Liver (tissue), 9 donors: ENCODE data around the gene TNFSF12. TPM values are rescaled to one million over a fixed set of nuclear protein-coding genes. Genes with fewer than 3 reads are reported as not detected.

ENCODE experiments used
- DNase-seq: peaks from one replicate; pipeline ENCODE4 v3.0.0-alpha.2; 2017; ENCODE audit warnings: low spot score
- H3K27ac ChIP-seq, 2 donors: one replicate each; pipeline ENCODE4 v1.7.0; 2013; ENCODE audit warnings: inconsistent platforms in 2 of 2, low read length in 2 of 2, control low read depth in 1 of 2, low read depth in 1 of 2, mild to moderate bottlenecking in 1 of 2
- H3K27me3 ChIP-seq, 4 donors: one replicate each; pipeline versions ENCODE4 v1.6.1 to v1.7.0; 2013; ENCODE audit warnings: low read length in 3 of 4, inconsistent platforms in 1 of 4, mild to moderate bottlenecking in 1 of 4, moderate library complexity in 1 of 4; ENCODE audit not compliant: control insufficient read depth in 4 of 4, insufficient read depth in 4 of 4
- H3K36me3 ChIP-seq, 4 donors: one replicate each; pipeline versions ENCODE4 v1.6.1 to v1.7.0; 2013; ENCODE audit warnings: low read length in 3 of 4, mild to moderate bottlenecking in 3 of 4, low read depth in 1 of 4, moderate library complexity in 1 of 4; ENCODE audit not compliant: control insufficient read depth in 4 of 4, insufficient read depth in 3 of 4
- H3K4me1 ChIP-seq, 4 donors: one replicate each; pipeline versions ENCODE4 v1.6.1 to v1.7.0; 2013; ENCODE audit warnings: low read length in 3 of 4, mild to moderate bottlenecking in 3 of 4, moderate library complexity in 1 of 4; ENCODE audit not compliant: control insufficient read depth in 4 of 4, insufficient read depth in 4 of 4
- H3K4me3 ChIP-seq, 3 donors: one replicate each; pipeline versions ENCODE4 v1.6.1 to v1.7.0; 2013; ENCODE audit warnings: low read length in 3 of 3, control low read depth in 1 of 3, low read depth in 1 of 3, mild to moderate bottlenecking in 1 of 3
- H3K9ac ChIP-seq, 2 donors: one replicate each; pipeline ENCODE4 v1.7.0; 2013; ENCODE audit warnings: low read length in 2 of 2, mild to moderate bottlenecking in 2 of 2, moderate library complexity in 2 of 2, control low read depth in 1 of 2, low read depth in 1 of 2
- H3K9me3 ChIP-seq, 4 donors: one replicate each; pipeline versions ENCODE4 v1.6.1 to v1.7.0; 2013; ENCODE audit warnings: low read length in 3 of 4; ENCODE audit not compliant: control insufficient read depth in 4 of 4
- EGR1 ChIP-seq, 2 donors: IDR thresholded peaks; 2 replicates each; pipeline ENCODE4 v1.6.1; 2016 to 2018; ENCODE audit warnings: antibody characterized with exemption in 2 of 2, low read depth in 2 of 2
- FOXA1 ChIP-seq: IDR thresholded peaks from 2 replicates; pipeline ENCODE4 v1.6.1; 2016; ENCODE audit warnings: antibody characterized with exemption
- FOXA2 ChIP-seq: IDR thresholded peaks from 2 replicates; pipeline ENCODE4 v1.6.1; 2016; ENCODE audit warnings: antibody characterized with exemption
- GABPA ChIP-seq, 2 donors: IDR thresholded peaks in 1 of 2; conservative IDR thresholded peaks in 1 of 2; 2 replicates each; pipeline ENCODE4 v1.6.1; 2016; ENCODE audit warnings: antibody characterized with exemption in 2 of 2, mild to moderate bottlenecking in 1 of 2, moderate library complexity in 1 of 2
- HNF4A ChIP-seq, 2 donors: conservative IDR thresholded peaks; 2 replicates each; pipeline ENCODE4 v1.6.1; 2016; ENCODE audit warnings: antibody characterized with exemption in 2 of 2, mild to moderate bottlenecking in 2 of 2
- HNF4G ChIP-seq: IDR thresholded peaks from 2 replicates; pipeline ENCODE4 v1.6.1; 2016; ENCODE audit warnings: antibody characterized with exemption
- JUND ChIP-seq, 2 donors: IDR thresholded peaks; 2 replicates each; pipeline ENCODE4 v1.6.1; 2016; ENCODE audit warnings: antibody characterized with exemption in 2 of 2
- RAD21 ChIP-seq, 2 donors: IDR thresholded peaks; 2 replicates each; pipeline ENCODE4 v1.6.1; 2016; ENCODE audit warnings: antibody characterized with exemption in 2 of 2, mild to moderate bottlenecking in 2 of 2
- RXRA ChIP-seq, 2 donors: IDR thresholded peaks; 2 replicates each; pipeline ENCODE4 v1.6.1; 2017 to 2018; ENCODE audit warnings: antibody characterized with exemption in 2 of 2, mild to moderate bottlenecking in 1 of 2
- SP1 ChIP-seq: IDR thresholded peaks from 2 replicates; pipeline ENCODE4 v1.6.1; 2018; ENCODE audit warnings: antibody characterized with exemption, mild to moderate bottlenecking
- TAF1 ChIP-seq: conservative IDR thresholded peaks from 2 replicates; pipeline ENCODE4 v1.6.1; 2016; ENCODE audit warnings: antibody characterized with exemption, mild to moderate bottlenecking
- YY1 ChIP-seq: IDR thresholded peaks from 2 replicates; pipeline ENCODE4 v1.6.1; 2016; ENCODE audit warnings: antibody characterized with exemption, mild to moderate bottlenecking
- WGBS: extraction: QIAGEN DNeasy Blood & Tissue Kit; methylation state at CpG from one replicate; pipeline ENCODE4 v1.1.7; 2013; 5-methylcytosine and 5-hydroxymethylcytosine counted together
- polyA plus RNA-seq, 2 donors: library from polyadenylated mRNA; stranded (reverse) in 1 of 2; unstranded in 1 of 2; fragments of 200-250 nt in 1 of 2; fragments of >200 nt in 1 of 2; fragmentation: Nextera tagmentation in 1 of 2; extraction: Ambion mirVana in 1 of 2; gene quantifications; one replicate each; pipeline versions ENCODE4 v1.2.1 to v1.2.3, GENCODE V29; 2013 to 2015
- total RNA-seq, 2 donors: library from RNA; depleted of rRNA; stranded (reverse); fragments of >200 nt; gene quantifications; one replicate each; pipeline ENCODE4 v1.2.3, GENCODE V29; 2014
- TF ChIP-seq, protein P1 (sequence below): IDR thresholded peaks from 2 replicates; pipeline ENCODE4 v1.6.1; 2016; ENCODE audit warnings: antibody characterized with exemption
- TF ChIP-seq, protein P2 (sequence below): fragments of 150-350 bp; IDR thresholded peaks from 2 replicates; pipeline ENCODE4 v1.5.1; 2017; ENCODE audit warnings: improper control_type of control experiment, low read depth, low read length; ENCODE audit not compliant: missing input control
- TF ChIP-seq, protein P3 (sequence below): IDR thresholded peaks from 2 replicates; pipeline ENCODE4 v1.6.1; 2016; ENCODE audit warnings: antibody characterized with exemption
- TF ChIP-seq, protein P4 (sequence below): IDR thresholded peaks from 2 replicates; pipeline ENCODE4 v1.6.1; 2016; ENCODE audit warnings: antibody characterized with exemption, mild to moderate bottlenecking
- TF ChIP-seq, protein P5 (sequence below): IDR thresholded peaks from 2 replicates; pipeline ENCODE4 v1.6.1; 2016; ENCODE audit warnings: antibody characterized with exemption
- donor health status: healthy.
- donor health status: healthy.
- donor health status: healthy.
- donor health status: healthy.
- donor health status: healthy.

TNFSF12 gene
- total and polyA plus RNA-seq, 4 donors, result 4.2 to 13.1 (median 5.4) TPM

DNA sequence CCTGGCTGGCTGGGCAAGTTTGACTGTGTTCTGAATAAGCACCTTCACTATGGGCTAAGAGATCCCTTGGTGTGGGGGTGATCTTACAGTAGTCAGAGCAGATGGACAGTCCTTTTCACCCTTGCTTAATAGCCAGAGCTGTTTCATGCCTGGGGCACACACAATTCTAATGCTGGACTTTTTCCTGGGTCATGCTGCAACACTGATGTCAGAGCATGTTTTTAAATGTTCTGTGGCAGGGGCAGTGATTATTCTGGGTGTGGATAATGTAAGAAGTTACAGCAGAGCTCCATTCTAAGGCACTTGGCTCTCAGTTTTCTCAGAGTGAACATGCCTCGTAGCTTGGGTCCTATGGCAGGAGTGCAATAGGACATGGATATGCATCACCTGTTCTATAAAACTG lies 26.6 kb downstream of the TNFSF12 start:
- Histone ChIP-seq H3K27me3 (no peaks in the 10 kb centered on the region), H3K9ac (no peak overlapping the region), H3K4me1 (peaks cover 12 to 63% (median 53%) of the 10 kb centered on the region in 4 donors), H3K4me3 (peak overlapping the region in 1 of 3 donors; percentile 1), H3K36me3 (peaks cover 20 to 47% (median 43%) of the 10 kb centered on the region in 4 donors), H3K27ac (peak overlapping the region in 1 of 2 donors; percentile 45), H3K9me3 (no peaks in the 10 kb centered on the region)
- WGBS, result 83% methylated on average over 1 of the region's 1 CpG
- no peak for DNase-seq
- TF ChIP-seq RXRA (IDR thresholded peaks at IDR 0.05) (no peak), TAF1 (no peak), YY1 (no peak), FOXA1 (no peak), SP1 (no peak), HNF4G (no peak), GABPA (IDR thresholded peaks at IDR 0.05 in 1 of 2, conservative IDR thresholded peaks at IDR 0.05 in 1 of 2) (no peak), HNF4A (conservative IDR thresholded peaks at IDR 0.05) (no peak), FOXA2 (no peak), EGR1 (IDR thresholded peaks at IDR 0.05; ENCODE audit: low read depth in 2 of 2) (no peak), JUND (IDR thresholded peaks at IDR 0.05) (no peak)
- TF ChIP-seq, protein P1, sequence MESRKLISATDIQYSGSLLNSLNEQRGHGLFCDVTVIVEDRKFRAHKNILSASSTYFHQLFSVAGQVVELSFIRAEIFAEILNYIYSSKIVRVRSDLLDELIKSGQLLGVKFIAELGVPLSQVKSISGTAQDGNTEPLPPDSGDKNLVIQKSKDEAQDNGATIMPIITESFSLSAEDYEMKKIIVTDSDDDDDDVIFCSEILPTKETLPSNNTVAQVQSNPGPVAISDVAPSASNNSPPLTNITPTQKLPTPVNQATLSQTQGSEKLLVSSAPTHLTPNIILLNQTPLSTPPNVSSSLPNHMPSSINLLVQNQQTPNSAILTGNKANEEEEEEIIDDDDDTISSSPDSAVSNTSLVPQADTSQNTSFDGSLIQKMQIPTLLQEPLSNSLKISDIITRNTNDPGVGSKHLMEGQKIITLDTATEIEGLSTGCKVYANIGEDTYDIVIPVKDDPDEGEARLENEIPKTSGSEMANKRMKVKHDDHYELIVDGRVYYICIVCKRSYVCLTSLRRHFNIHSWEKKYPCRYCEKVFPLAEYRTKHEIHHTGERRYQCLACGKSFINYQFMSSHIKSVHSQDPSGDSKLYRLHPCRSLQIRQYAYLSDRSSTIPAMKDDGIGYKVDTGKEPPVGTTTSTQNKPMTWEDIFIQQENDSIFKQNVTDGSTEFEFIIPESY, result no peak
- TF ChIP-seq, protein P2, sequence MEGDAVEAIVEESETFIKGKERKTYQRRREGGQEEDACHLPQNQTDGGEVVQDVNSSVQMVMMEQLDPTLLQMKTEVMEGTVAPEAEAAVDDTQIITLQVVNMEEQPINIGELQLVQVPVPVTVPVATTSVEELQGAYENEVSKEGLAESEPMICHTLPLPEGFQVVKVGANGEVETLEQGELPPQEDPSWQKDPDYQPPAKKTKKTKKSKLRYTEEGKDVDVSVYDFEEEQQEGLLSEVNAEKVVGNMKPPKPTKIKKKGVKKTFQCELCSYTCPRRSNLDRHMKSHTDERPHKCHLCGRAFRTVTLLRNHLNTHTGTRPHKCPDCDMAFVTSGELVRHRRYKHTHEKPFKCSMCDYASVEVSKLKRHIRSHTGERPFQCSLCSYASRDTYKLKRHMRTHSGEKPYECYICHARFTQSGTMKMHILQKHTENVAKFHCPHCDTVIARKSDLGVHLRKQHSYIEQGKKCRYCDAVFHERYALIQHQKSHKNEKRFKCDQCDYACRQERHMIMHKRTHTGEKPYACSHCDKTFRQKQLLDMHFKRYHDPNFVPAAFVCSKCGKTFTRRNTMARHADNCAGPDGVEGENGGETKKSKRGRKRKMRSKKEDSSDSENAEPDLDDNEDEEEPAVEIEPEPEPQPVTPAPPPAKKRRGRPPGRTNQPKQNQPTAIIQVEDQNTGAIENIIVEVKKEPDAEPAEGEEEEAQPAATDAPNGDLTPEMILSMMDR, result no peak
- TF ChIP-seq, protein P3, sequence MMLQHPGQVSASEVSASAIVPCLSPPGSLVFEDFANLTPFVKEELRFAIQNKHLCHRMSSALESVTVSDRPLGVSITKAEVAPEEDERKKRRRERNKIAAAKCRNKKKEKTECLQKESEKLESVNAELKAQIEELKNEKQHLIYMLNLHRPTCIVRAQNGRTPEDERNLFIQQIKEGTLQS, result no peak
- TF ChIP-seq, protein P4, sequence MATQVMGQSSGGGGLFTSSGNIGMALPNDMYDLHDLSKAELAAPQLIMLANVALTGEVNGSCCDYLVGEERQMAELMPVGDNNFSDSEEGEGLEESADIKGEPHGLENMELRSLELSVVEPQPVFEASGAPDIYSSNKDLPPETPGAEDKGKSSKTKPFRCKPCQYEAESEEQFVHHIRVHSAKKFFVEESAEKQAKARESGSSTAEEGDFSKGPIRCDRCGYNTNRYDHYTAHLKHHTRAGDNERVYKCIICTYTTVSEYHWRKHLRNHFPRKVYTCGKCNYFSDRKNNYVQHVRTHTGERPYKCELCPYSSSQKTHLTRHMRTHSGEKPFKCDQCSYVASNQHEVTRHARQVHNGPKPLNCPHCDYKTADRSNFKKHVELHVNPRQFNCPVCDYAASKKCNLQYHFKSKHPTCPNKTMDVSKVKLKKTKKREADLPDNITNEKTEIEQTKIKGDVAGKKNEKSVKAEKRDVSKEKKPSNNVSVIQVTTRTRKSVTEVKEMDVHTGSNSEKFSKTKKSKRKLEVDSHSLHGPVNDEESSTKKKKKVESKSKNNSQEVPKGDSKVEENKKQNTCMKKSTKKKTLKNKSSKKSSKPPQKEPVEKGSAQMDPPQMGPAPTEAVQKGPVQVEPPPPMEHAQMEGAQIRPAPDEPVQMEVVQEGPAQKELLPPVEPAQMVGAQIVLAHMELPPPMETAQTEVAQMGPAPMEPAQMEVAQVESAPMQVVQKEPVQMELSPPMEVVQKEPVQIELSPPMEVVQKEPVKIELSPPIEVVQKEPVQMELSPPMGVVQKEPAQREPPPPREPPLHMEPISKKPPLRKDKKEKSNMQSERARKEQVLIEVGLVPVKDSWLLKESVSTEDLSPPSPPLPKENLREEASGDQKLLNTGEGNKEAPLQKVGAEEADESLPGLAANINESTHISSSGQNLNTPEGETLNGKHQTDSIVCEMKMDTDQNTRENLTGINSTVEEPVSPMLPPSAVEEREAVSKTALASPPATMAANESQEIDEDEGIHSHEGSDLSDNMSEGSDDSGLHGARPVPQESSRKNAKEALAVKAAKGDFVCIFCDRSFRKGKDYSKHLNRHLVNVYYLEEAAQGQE, result no peak
- TF ChIP-seq, protein P5, sequence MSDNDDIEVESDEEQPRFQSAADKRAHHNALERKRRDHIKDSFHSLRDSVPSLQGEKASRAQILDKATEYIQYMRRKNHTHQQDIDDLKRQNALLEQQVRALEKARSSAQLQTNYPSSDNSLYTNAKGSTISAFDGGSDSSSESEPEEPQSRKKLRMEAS, result no peak

DNA sequence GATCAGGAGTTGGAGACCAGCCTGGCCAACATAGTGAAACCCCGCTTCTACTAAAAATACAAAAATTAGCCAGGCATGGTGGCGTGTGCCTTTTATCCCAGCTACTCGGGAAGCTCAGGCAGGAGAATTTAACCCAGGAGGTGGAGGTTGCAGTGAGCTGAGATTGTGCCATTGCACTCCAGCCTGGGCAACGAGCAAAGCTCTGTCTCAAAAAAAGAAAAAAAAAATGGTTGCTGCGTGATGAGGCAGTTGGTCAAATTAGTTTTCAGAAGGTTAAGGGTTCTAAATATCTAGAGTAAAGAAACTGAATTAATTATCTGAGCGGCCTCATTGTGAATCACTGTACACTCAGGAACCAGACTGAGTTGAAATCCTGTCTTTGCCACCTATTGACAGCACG lies 27.1 kb downstream of the TNFSF12 start:
- H3K9ac ChIP-seq, result no peak overlapping the region
- no peak overlapping the region for H3K4me3 ChIP-seq
- TF ChIP-seq GABPA (IDR thresholded peaks at IDR 0.05 in 1 of 2, conservative IDR thresholded peaks at IDR 0.05 in 1 of 2) (no peak), RAD21 (IDR thresholded peaks at IDR 0.05) (no peak), FOXA2 (no peak), FOXA1 (no peak), HNF4G (no peak), EGR1 (IDR thresholded peaks at IDR 0.05; ENCODE audit: low read depth in 2 of 2) (no peak), JUND (IDR thresholded peaks at IDR 0.05) (no peak)
- DNase-seq, result no peak
- peak overlapping the region in 1 of 2 donors; percentile 45 for H3K27ac ChIP-seq
- no peaks in the 10 kb centered on the region for H3K27me3 ChIP-seq
- no peaks in the 10 kb centered on the region for H3K9me3 ChIP-seq
- WGBS, result 84% methylated on average over 7 of the region's 7 CpGs
- peaks cover 20 to 42% (median 41%) of the 10 kb centered on the region in 4 donors for H3K36me3 ChIP-seq
- peaks cover 12 to 68% (median 57%) of the 10 kb centered on the region in 4 donors for H3K4me1 ChIP-seq
